ENCODE results near the gene TUBB3. TPM values are rescaled to one million over a fixed set of nuclear protein-coding genes. Genes with fewer than 3 reads are reported as not detected.

TUBB3 gene
- total RNA-seq, 1 experiment from 2014 or later, result 164 TPM

- H3T11ph ChIP-seq (ENCODE audit: low read length), result no peak overlapping the region
- H4K8ac ChIP-seq (replicated peaks; ENCODE audit: insufficient read length, low read depth, low read length), result no peak overlapping the region
- H4K20me1 ChIP-seq (ENCODE audit: control insufficient read depth, insufficient read depth, insufficient read length), result no peaks in the 10 kb centered on the region
- H2AK5ac ChIP-seq (ENCODE audit: insufficient read length, low read length), result no peak overlapping the region
- Mint-ChIP-seq H3K4me3 (peak overlapping the region; percentile 67 to 84), H3K9me3 (peaks cover 0 to 4% of the 10 kb centered on the region in 2 experiments; a peak in 3 of 5 replicates), H3K27me3 (ENCODE audit: low read depth) (peaks cover 43% of the 10 kb centered on the region), H3K27ac (no peak overlapping the region), H3K36me3 (ENCODE audit: insufficient read depth in 1 of 3, low read depth in 3 of 3) (peaks cover 0 to 5% (median 3%) of the 10 kb centered on the region in 3 experiments; a peak in 3 of 7 replicates), H3K4me1 (peaks cover 4 to 11% of the 10 kb centered on the region in 2 experiments)
- no peak overlapping the region for H2AFZ ChIP-seq (ENCODE audit: low read length)
- H3K56ac ChIP-seq (ENCODE audit: insufficient read length, low read depth, low read length), result no peak overlapping the region
- no peak overlapping the region for H3K18ac ChIP-seq (ENCODE audit: insufficient read length, low read depth, low read length)
- H3K79me1 ChIP-seq (ENCODE audit: insufficient read depth, low read depth, low read length, poor library complexity, severe bottlenecking), result no peaks in the 10 kb centered on the region
- H3K23me2 ChIP-seq (ENCODE audit: insufficient read length, low read depth, low read length, poor library complexity, severe bottlenecking), result no peaks in the 10 kb centered on the region
- H2BK5ac ChIP-seq (ENCODE audit: insufficient read length, low read length), result no peak overlapping the region
- no CpG with 5 or more reads among the region's 12 CpGs for WGBS (ENCODE audit: extremely low coverage, insufficient read length, low lambda C conversion rate)
- peak overlapping the region; percentile 24; the same call in 1 of the 2 replicates for H3K14ac ChIP-seq (ENCODE audit: insufficient read depth, low read length)
- no peak overlapping the region for H3K27ac ChIP-seq (ENCODE audit: insufficient read length, low read depth, low read length)
- H3K9me3 ChIP-seq (ENCODE audit: control insufficient read depth, low read depth, low read length), result no peaks in the 10 kb centered on the region
- H2BK15ac ChIP-seq (ENCODE audit: low read depth, low read length), result no peak overlapping the region
- no peak overlapping the region for H3K4ac ChIP-seq (ENCODE audit: low read depth, low read length)
- peak overlapping the region; percentile 22 for H3K4me2 ChIP-seq (ENCODE audit: insufficient read depth, insufficient read length, low read length)
- H2BK20ac ChIP-seq (ENCODE audit: low read depth, low read length, poor library complexity, severe bottlenecking), result no peak overlapping the region
- TF ChIP-seq CTCF (conservative IDR thresholded peaks at IDR 0.05), result no peak
- peak overlapping the region; percentile 1 for H3K9ac ChIP-seq (ENCODE audit: extremely low read depth, insufficient read length, low read length)
- no peaks in the 10 kb centered on the region for H3K4me1 ChIP-seq (ENCODE audit: insufficient read depth, low read length)
- no peak overlapping the region for H2BK12ac ChIP-seq (ENCODE audit: insufficient read length, low read depth, low read length)
- H4K5ac ChIP-seq (ENCODE audit: insufficient read length, low read depth, low read length), result no peak overlapping the region
- DNase-seq, result no peak
- H3K27me3 ChIP-seq (ENCODE audit: insufficient read depth, low read length), result peaks cover 8% of the 10 kb centered on the region; the same call in 1 of the 2 replicates
- no peak overlapping the region for H3K23ac ChIP-seq (ENCODE audit: insufficient read length, low read depth, low read length)
- H2BK120ac ChIP-seq (ENCODE audit: low read depth, low read length, poor library complexity, severe bottlenecking), result no peak overlapping the region
- no peak overlapping the region for H4K91ac ChIP-seq (ENCODE audit: insufficient read length, low read depth, low read length)
- no peaks in the 10 kb centered on the region for H3K79me2 ChIP-seq (ENCODE audit: insufficient read depth, low read length)
These were observed 26.6 kb downstream of the TUBB3 start for GRCh38 chr16:89949756-89950155.
